CD4-positive, alpha-beta T cell (primary cell): ENCODE measurements around the gene ADGRG1. TPM values are rescaled to one million over a fixed set of nuclear protein-coding genes. Genes with fewer than 3 reads are reported as not detected.
"Not testable (repeated sequence)": the region's sequence is repeated elsewhere in the genome, so short reads cannot be mapped to it uniquely, and the experiment has no call there.

ENCODE experiments used
- ATAC-seq: fragments of 200-7000 bp; cut with Tn5 transposase; one replicate; pipeline ENCODE4 v1.10.0; 2022; ENCODE audit warnings: mild to moderate bottlenecking; ENCODE audit not compliant: poor library complexity
- CTCF ChIA-PET: fragments of 350-600 bp; sonication (Branson Sonifier 250); formaldehyde crosslinking; loops from one replicate; lab custom pipeline; 2021; ENCODE audit warnings: antibody characterized with exemption, inconsistent platforms; lab: Charles Lee
- POLR2A ChIA-PET: fragments of 350-600 bp; sonication (Branson Sonifier 250); formaldehyde crosslinking; loops from one replicate; lab custom pipeline; 2021; ENCODE audit warnings: antibody characterized with exemption, inconsistent platforms; lab: Charles Lee
- DNase-seq, 14 experiments: peaks; one replicate each; pipeline ENCODE4 v3.0.0-alpha.2; 2013 to 2020; ENCODE audit warnings: mixed read lengths in 2 of 14
- H3K27ac ChIP-seq, 2 donors: one replicate each; pipeline versions ENCODE4 v1.5.1 to v1.7.0; 2013; ENCODE audit warnings: low read length in 2 of 2, low read depth in 1 of 2, mild to moderate bottlenecking in 1 of 2
- H3K27me3 ChIP-seq, 2 experiments: 1 replicate in 1 of 2; 2 replicates in 1 of 2; pipeline versions ENCODE4 v1.6.1 to v1.7.0; 2013; ENCODE audit warnings: low read length in 2 of 2, control low read depth in 1 of 2, mild to moderate bottlenecking in 1 of 2, moderate library complexity in 1 of 2; ENCODE audit not compliant: insufficient read depth in 2 of 2, control insufficient read depth in 1 of 2
- H3K36me3 ChIP-seq: one replicate; pipeline ENCODE4 v1.6.1; 2013; ENCODE audit warnings: low read length, control low read depth; ENCODE audit not compliant: insufficient read depth
- H3K4me1 ChIP-seq: one replicate; pipeline ENCODE4 v1.6.1; 2013; ENCODE audit warnings: low read length, control low read depth; ENCODE audit not compliant: insufficient read depth
- H3K4me3 ChIP-seq: one replicate; pipeline ENCODE4 v1.5.1; 2013; ENCODE audit warnings: mild to moderate bottlenecking, low read length, moderate library complexity
- H3K9me3 ChIP-seq, 2 experiments: 1 replicate in 1 of 2; 2 replicates in 1 of 2; pipeline versions ENCODE4 v1.6.1 to v1.7.0; 2013; ENCODE audit warnings: low read length in 2 of 2, mild to moderate bottlenecking in 2 of 2, control low read depth in 1 of 2, moderate library complexity in 1 of 2; ENCODE audit not compliant: control insufficient read depth in 1 of 2, insufficient read depth in 1 of 2
- H3K27ac Mint-ChIP-seq: one replicate; pipeline ENCODE4 v1.8.0; 2020; ENCODE audit warnings: mixed read lengths
- H3K27me3 Mint-ChIP-seq: one replicate; pipeline ENCODE4 v1.8.0; 2021; ENCODE audit warnings: mixed read lengths
- H3K36me3 Mint-ChIP-seq: one replicate; pipeline ENCODE4 v1.8.0; 2021; ENCODE audit warnings: low read depth, mixed read lengths
- H3K4me1 Mint-ChIP-seq: one replicate; pipeline ENCODE4 v1.8.0; 2021; ENCODE audit warnings: low read depth, mixed read lengths
- H3K4me3 Mint-ChIP-seq: one replicate; pipeline ENCODE4 v1.8.0; 2020; ENCODE audit warnings: mild to moderate bottlenecking, mixed read lengths
- H3K9me3 Mint-ChIP-seq: one replicate; pipeline ENCODE4 v1.8.0; 2020; ENCODE audit warnings: mixed read lengths
- intact Hi-C, 2 experiments: fragments of 100-400 bp; cut with DNase I in 1 of 2; cut with micrococcal nuclease in 1 of 2; formaldehyde crosslinking; loops; one replicate each; pipeline versions ENCODE4 v1.15.1 to v1.9.0; 2023 to 2025; cut with DNase I, micrococcal nuclease
- total RNA-seq, 174 experiments: library from RNA in 2 of 174; stranded (reverse) in 2 of 174; gene quantifications; one replicate each; pipeline ENCODE4 v1.2.3 and lab custom pipeline; 2021 to 2026
- TF ChIP-seq, protein P1 (sequence below): fragments of 200-600 bp; IDR thresholded peaks from one replicate; pipeline ENCODE4 v1.8.0; 2022; ENCODE audit warnings: antibody characterized with exemption, mild to moderate bottlenecking

Gene ADGRG1
- total RNA-seq, 2 experiments from 2014 or later = 1.8 to 2.3 TPM

DNA sequence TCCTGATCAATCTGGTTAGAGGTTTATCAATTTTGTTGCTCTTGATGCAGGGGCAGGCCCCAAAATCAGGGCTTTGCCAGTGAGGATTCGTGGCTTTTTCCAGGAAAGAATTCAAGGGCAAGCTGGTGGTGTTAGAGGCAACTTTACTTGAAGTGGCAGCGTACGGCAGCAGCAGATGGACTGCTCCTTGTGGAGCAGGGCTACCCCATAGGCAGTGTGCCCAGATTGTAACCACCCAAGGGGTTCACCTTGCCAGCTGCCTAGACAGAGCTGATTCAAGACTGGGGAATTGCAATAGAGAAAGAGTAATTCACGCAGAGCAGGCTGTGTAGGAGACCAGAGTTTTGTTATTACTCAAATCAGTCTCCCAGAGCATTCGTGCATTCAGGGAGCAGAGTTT, 82.9 kb downstream of the ADGRG1 start:
- ATAC-seq (no peak), DNase-seq (no peak)
- Mint-ChIP-seq H3K4me3 (no peak overlapping the region), H3K27ac (no peak overlapping the region), H3K9me3 (no peaks in the 10 kb centered on the region), H3K27me3 (no peaks in the 10 kb centered on the region), H3K36me3 (no peaks in the 10 kb centered on the region), H3K4me1 (no peaks in the 10 kb centered on the region)
- H3K27ac ChIP-seq = no peak overlapping the region
- ChIA-PET CTCF (no interaction called here), POLR2A (no interaction called here)
- intact Hi-C loops = no loop called here
- peaks cover 0 to 3% of the 10 kb centered on the region in 2 experiments for H3K27me3 ChIP-seq
- no peaks in the 10 kb centered on the region for H3K36me3 ChIP-seq
- no peaks in the 10 kb centered on the region for H3K9me3 ChIP-seq
- no peaks in the 10 kb centered on the region for H3K4me1 ChIP-seq
- TF ChIP-seq, protein P1, sequence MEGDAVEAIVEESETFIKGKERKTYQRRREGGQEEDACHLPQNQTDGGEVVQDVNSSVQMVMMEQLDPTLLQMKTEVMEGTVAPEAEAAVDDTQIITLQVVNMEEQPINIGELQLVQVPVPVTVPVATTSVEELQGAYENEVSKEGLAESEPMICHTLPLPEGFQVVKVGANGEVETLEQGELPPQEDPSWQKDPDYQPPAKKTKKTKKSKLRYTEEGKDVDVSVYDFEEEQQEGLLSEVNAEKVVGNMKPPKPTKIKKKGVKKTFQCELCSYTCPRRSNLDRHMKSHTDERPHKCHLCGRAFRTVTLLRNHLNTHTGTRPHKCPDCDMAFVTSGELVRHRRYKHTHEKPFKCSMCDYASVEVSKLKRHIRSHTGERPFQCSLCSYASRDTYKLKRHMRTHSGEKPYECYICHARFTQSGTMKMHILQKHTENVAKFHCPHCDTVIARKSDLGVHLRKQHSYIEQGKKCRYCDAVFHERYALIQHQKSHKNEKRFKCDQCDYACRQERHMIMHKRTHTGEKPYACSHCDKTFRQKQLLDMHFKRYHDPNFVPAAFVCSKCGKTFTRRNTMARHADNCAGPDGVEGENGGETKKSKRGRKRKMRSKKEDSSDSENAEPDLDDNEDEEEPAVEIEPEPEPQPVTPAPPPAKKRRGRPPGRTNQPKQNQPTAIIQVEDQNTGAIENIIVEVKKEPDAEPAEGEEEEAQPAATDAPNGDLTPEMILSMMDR = no peak
- no peak overlapping the region for H3K4me3 ChIP-seq

DNA sequence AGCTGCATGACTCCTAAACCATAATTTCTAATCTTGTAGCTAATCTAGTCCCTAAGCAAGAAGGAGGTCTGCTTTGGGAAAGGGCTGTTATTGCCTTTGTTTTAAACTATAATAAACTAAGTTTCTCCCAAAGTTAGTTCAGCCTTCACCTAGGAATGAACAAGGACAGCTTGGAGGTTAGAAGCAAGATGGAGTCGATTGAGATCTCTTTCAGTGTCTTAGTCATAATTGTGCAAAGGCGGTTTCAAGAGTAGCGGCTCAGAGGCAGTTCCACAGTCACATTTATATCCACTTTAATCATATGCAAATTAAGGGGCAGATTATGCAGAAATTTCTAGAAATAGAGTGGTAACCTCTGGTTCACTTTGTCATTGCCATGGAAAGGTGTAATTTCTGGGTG, 83.6 kb downstream of the ADGRG1 start:
- H3K27ac Mint-ChIP-seq = no peak overlapping the region

DNA sequence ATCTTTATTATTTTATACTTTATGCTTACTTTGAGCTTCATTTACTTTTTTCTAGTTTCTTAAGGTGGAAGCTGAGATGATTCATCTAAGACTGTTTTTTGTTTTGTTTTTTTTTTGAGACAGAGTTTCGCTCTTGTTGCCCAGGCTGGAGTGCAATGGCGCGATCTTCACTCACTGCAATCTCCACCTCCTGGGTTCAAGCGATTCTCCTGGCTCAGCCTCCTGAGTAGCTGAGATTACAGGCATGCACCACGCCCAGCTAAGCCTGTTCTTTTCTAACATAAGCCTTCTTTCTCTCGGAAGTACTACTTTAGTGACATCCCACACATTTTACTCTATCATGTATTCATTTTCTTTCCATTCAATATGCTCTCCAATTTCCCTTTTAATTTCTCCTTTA, 84.1 kb downstream of the ADGRG1 start:
- H3K27me3 Mint-ChIP-seq, H3K4me3 ChIP-seq, H3K4me1 ChIP-seq, H3K9me3 ChIP-seq, H3K36me3 Mint-ChIP-seq, CTCF ChIA-PET, H3K4me1 Mint-ChIP-seq, H3K4me3 Mint-ChIP-seq, ATAC-seq, H3K27ac Mint-ChIP-seq, H3K9me3 Mint-ChIP-seq, H3K27ac ChIP-seq, POLR2A ChIA-PET, DNase-seq, H3K36me3 ChIP-seq, H3K27me3 ChIP-seq, intact Hi-C loops: not testable (repeated sequence)

More for the DNA sequence above, 83.6 kb downstream of the ADGRG1 start:
- intact Hi-C loops = no loop called here
- Histone ChIP-seq H3K4me3 (no peak overlapping the region), H3K9me3 (no peaks in the 10 kb centered on the region), H3K4me1 (no peaks in the 10 kb centered on the region), H3K36me3 (no peaks in the 10 kb centered on the region), H3K27me3 (peaks cover 0 to 3% of the 10 kb centered on the region in 2 experiments), H3K27ac (no peak overlapping the region)
- Mint-ChIP-seq H3K9me3 (no peaks in the 10 kb centered on the region), H3K27me3 (no peaks in the 10 kb centered on the region), H3K4me3 (no peak overlapping the region), H3K36me3 (no peaks in the 10 kb centered on the region), H3K4me1 (no peaks in the 10 kb centered on the region)
- TF ChIP-seq, protein P1 = no peak
- ChIA-PET CTCF (no interaction called here), POLR2A (no interaction called here)
- DNase-seq (no peak), ATAC-seq (no peak)

DNA sequence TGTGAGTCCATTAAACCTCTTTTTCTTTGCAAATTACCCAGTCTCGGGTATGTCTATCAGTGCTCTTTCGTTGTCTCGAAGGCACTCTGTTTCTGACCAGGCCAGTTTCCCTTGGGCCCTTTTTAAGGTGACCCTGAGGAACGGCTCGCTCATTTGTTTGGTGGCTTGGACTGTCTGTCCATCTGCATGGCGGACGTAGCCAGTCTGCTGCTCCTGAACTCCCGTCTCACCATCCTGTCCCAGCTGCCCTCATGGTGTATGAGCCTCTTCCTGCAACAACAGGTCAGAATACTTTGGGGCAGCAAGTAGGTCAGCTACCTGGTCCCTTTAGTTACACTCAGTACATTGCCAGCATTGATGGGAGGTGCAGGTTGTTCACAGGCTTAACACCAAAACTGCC, 85.2 kb downstream of the ADGRG1 start:
- intact Hi-C loops = no loop called here
- ChIA-PET POLR2A (no interaction called here), CTCF (no interaction called here)
- H3K4me3 Mint-ChIP-seq = no peak overlapping the region
- no peaks in the 10 kb centered on the region for H3K36me3 Mint-ChIP-seq
- no peaks in the 10 kb centered on the region for H3K9me3 Mint-ChIP-seq
- Histone ChIP-seq H3K9me3 (no peaks in the 10 kb centered on the region), H3K4me3 (no peak overlapping the region), H3K27me3 (peaks cover 0 to 3% of the 10 kb centered on the region in 2 experiments), H3K27ac (no peak overlapping the region), H3K36me3 (no peaks in the 10 kb centered on the region), H3K4me1 (no peaks in the 10 kb centered on the region)
- no peak overlapping the region for H3K27ac Mint-ChIP-seq
- TF ChIP-seq, protein P1 = no peak
- no peaks in the 10 kb centered on the region for H3K27me3 Mint-ChIP-seq
- DNase-seq (no peak), ATAC-seq (no peak)
- no peaks in the 10 kb centered on the region for H3K4me1 Mint-ChIP-seq
